Left renal pelvis (tissue), 4 donors: ENCODE results near the gene PRCC. TPM values are rescaled to one million over a fixed set of nuclear protein-coding genes. Genes with fewer than 3 reads are reported as not detected.

Source experiments
- DNase-seq, 4 donors: peaks; one replicate each; pipeline ENCODE4 v3.0.0-alpha.2; 2013; ENCODE audit warnings: low read depth in 4 of 4, low spot score in 3 of 4
- polyA plus RNA-seq, 4 donors: library from polyadenylated mRNA; unstranded; fragments of 120-200 nt; gene quantifications; one replicate each; pipeline ENCODE4 v1.2.1, GENCODE V29; 2013; ENCODE audit not compliant: insufficient read length in 4 of 4

Gene PRCC
- polyA plus RNA-seq, 4 donors, result 94.8 to 133 (median 117) TPM

- DNase-seq, result no peak
Observed at GRCh38 chr1:156795374-156795733, 28.0 kb downstream of the PRCC start.

- no peak for DNase-seq
Observed at GRCh38 chr1:156795787-156796186, 28.5 kb downstream of the PRCC start.

GRCh38 chr1:156796340-156797097 is 29.2 kb downstream of the PRCC start:
- no peak for DNase-seq

GRCh38 chr1:156797212-156797871 is 30.0 kb downstream of the PRCC start:
- no peak for DNase-seq

- DNase-seq, result no peak
Observed at GRCh38 chr1:156801409-156802121, 34.2 kb downstream of the PRCC start.

GRCh38 chr1:156802421-156802935 is 35.1 kb downstream of the PRCC start:
- DNase-seq, result no peak

- DNase-seq, result no peak
Observed at GRCh38 chr1:156803086-156803851, 35.9 kb downstream of the PRCC start.

- no peak for DNase-seq
Observed at GRCh38 chr1:156804026-156804425, 36.7 kb downstream of the PRCC start.

GRCh38 chr1:156804572-156805243 is 37.4 kb downstream of the PRCC start:
- DNase-seq, result no peak

GRCh38 chr1:156805766-156806511 is 38.6 kb downstream of the PRCC start:
- peak in 3 of 4 donors; percentile 65 to 72 (median 66) for DNase-seq

GRCh38 chr1:156806512-156807440 is 39.4 kb downstream of the PRCC start:
- no peak for DNase-seq

- DNase-seq, result no peak
Observed at GRCh38 chr1:156807627-156808026, 40.3 kb downstream of the PRCC start.

GRCh38 chr1:156808186-156809030 is 41.1 kb downstream of the PRCC start:
- no peak for DNase-seq

- DNase-seq, result no peak
Observed at GRCh38 chr1:156809281-156809680, 41.9 kb downstream of the PRCC start.

GRCh38 chr1:156809711-156810366 is 42.5 kb downstream of the PRCC start:
- DNase-seq, result no peak

- no peak for DNase-seq
Observed at GRCh38 chr1:156811168-156811567, 43.8 kb downstream of the PRCC start.
